MM.1S (cell line): ENCODE data around the gene CCNA1.

ENCODE experiments used
- CTCF ChIP-seq: fragments of 300-600 bp; sonication (generic); IDR thresholded peaks from 2 replicates; pipeline ENCODE4 v1.5.1; 2016; ENCODE audit warnings: antibody characterized with exemption, low read length, mixed read lengths
- EZH2 ChIP-seq: fragments of 300-600 bp; sonication (generic); optimal IDR thresholded peaks from 2 replicates; pipeline ENCODE3; 2017; ENCODE audit warnings: low read depth, mild to moderate bottlenecking, antibody characterized with exemption, low read length, mixed read lengths
- EZH2phosphoT487 ChIP-seq: fragments of 300-600 bp; sonication (generic); IDR thresholded peaks from 2 replicates; pipeline ENCODE4 v1.6.1; 2018; ENCODE audit warnings: antibody characterized with exemption, low read length

- TF ChIP-seq CTCF (no peak), EZH2 (no peak), EZH2phosphoT487 (no peak)
Measured at GRCh38 chr13:36418022-36418805, 14.1 kb upstream of the CCNA1 start.
